GM12878 (cell line): ENCODE measurements around the gene LBHD1. TPM values are rescaled to one million over a fixed set of nuclear protein-coding genes. Genes with fewer than 3 reads are reported as not detected.

Experiments
- ATAC-seq: fragments of 200-7000 bp; cut with Tn5 transposase; 3 replicates; pipeline ENCODE4 v1.9.1; 2020; ENCODE audit warnings: mild to moderate bottlenecking, moderate library complexity
- BruUV-seq: library from RNA; stranded (reverse); fragments of 400-500 nt; replicated peaks from 2 replicates; lab custom pipeline; 2021; lab: Mats Ljungman, UMichigan
- CTCF ChIA-PET: fragments of 300-600 bp; sonication (Branson Sonifier 250); formaldehyde crosslinking; extraction: SDS; loops from one replicate; lab custom pipeline; 2021; ENCODE audit warnings: inconsistent platforms; lab: Yijun Ruan, JAX
- POLR2A ChIA-PET: fragments of 350-600 bp; formaldehyde crosslinking; extraction: SDS; loops from one replicate; lab custom pipeline; 2021; ENCODE audit warnings: inconsistent platforms; lab: Charles Lee
- RAD21 ChIA-PET: fragments of 300-600 bp; sonication (Branson Sonifier 250); formaldehyde crosslinking; loops from one replicate; lab custom pipeline; 2023; ENCODE audit warnings: antibody characterized with exemption; ENCODE audit not compliant: unreplicated experiment; lab: Charles Lee
- SMC1A ChIA-PET: fragments of 300-600 bp; sonication (Branson Sonifier 250); formaldehyde crosslinking; loops from one replicate; lab custom pipeline; 2023; ENCODE audit not compliant: unreplicated experiment, uncharacterized antibody; lab: Charles Lee
- DNase-seq: peaks from one replicate; pipeline ENCODE4 v3.0.0-alpha.2; 2011; ENCODE audit warnings: low read depth, low spot score
- FAIRE-seq: peaks from 3 replicates; lab custom pipeline; 2011; peaks lifted over from hg19 to GRCh38; lab: Jason Lieb, UNC
- H2AFZ ChIP-seq: 2 replicates; pipeline ENCODE4 v1.6.0; 2011; ENCODE audit warnings: low read depth, low read length, control low read depth; ENCODE audit not compliant: control insufficient read depth
- H3K27ac ChIP-seq: 2 replicates; pipeline ENCODE4 v1.5.1; 2011; ENCODE audit warnings: control low read depth; ENCODE audit not compliant: control insufficient read depth, insufficient read depth
- H3K27me3 ChIP-seq, 2 experiments: replicated peaks in 1 of 2; 2 replicates each; pipeline versions ENCODE4 v1.6.0 to v1.6.1; 2011; ENCODE audit warnings: low read length in 1 of 2; ENCODE audit not compliant: control insufficient read depth in 2 of 2, insufficient read depth in 2 of 2
- H3K36me3 ChIP-seq, 2 experiments: 2 replicates each; pipeline ENCODE4 v1.5.1; 2011; ENCODE audit warnings: low read length in 1 of 2; ENCODE audit not compliant: control insufficient read depth in 2 of 2, insufficient read depth in 2 of 2
- H3K4me1 ChIP-seq: 2 replicates; pipeline ENCODE4 v1.6.1; 2011; ENCODE audit warnings: mild to moderate bottlenecking, low read length, moderate library complexity, mixed read lengths; ENCODE audit not compliant: control insufficient read depth, insufficient read depth
- H3K4me2 ChIP-seq: 2 replicates; pipeline ENCODE4 v1.6.0; 2011; ENCODE audit warnings: control low read depth; ENCODE audit not compliant: control insufficient read depth, insufficient read depth
- H3K4me3 ChIP-seq: fragments of 200-600 bp; sonication (generic); 2 replicates; pipeline ENCODE4 v1.5.1; 2016
- H3K79me2 ChIP-seq: 2 replicates; pipeline ENCODE4 v1.6.0; 2011; ENCODE audit warnings: low read length; ENCODE audit not compliant: control insufficient read depth, insufficient read depth
- H3K9ac ChIP-seq: 2 replicates; pipeline ENCODE4 v1.8.0; 2011; ENCODE audit warnings: low read length, control low read depth, mixed read lengths; ENCODE audit not compliant: control insufficient read depth, insufficient read depth
- H3K9me3 ChIP-seq: replicated peaks from 3 replicates; pipeline ENCODE4 v1.5.1; 2011; ENCODE audit warnings: mild to moderate bottlenecking, low read length; ENCODE audit not compliant: control insufficient read depth, insufficient read depth
- H4K20me1 ChIP-seq: 2 replicates; pipeline ENCODE4 v1.6.0; 2011; ENCODE audit not compliant: control insufficient read depth, insufficient read depth
- DPF2 ChIP-seq: fragments of 450-650 bp; IDR thresholded peaks from 2 replicates; pipeline ENCODE4 v1.6.1; 2017; ENCODE audit warnings: mild to moderate bottlenecking
- EED ChIP-seq: sonication (generic); IDR thresholded peaks from 2 replicates; pipeline ENCODE4 v1.6.1; 2016; ENCODE audit warnings: antibody characterized with exemption, low read depth
- ETV6 ChIP-seq, 2 experiments: fragments of 450-650 bp in 1 of 2; IDR thresholded peaks in 1 of 2; conservative IDR thresholded peaks in 1 of 2; 2 replicates each; pipeline ENCODE4 v1.6.1; 2014; ENCODE audit warnings: antibody characterized with exemption in 1 of 2, borderline replicate concordance in 1 of 2, low read depth in 1 of 2, mild to moderate bottlenecking in 1 of 2, moderate library complexity in 1 of 2
- FOXK2 ChIP-seq: fragments of 450-650 bp; IDR thresholded peaks from 2 replicates; pipeline ENCODE4 v1.6.1; 2017; ENCODE audit warnings: mild to moderate bottlenecking, moderate library complexity
- GATAD2B ChIP-seq: fragments of 450-650 bp; conservative IDR thresholded peaks from 2 replicates; pipeline ENCODE4 v1.6.1; 2017; ENCODE audit warnings: low read depth, mild to moderate bottlenecking, moderate library complexity
- HDAC6 ChIP-seq: fragments of 200-600 bp; sonication (generic); IDR thresholded peaks from one replicate; pipeline ENCODE4 v1.8.0; 2017; ENCODE audit warnings: antibody characterized with exemption; ENCODE audit not compliant: unreplicated experiment
- IKZF1 ChIP-seq: fragments of 450-650 bp; conservative IDR thresholded peaks from 2 replicates; pipeline ENCODE4 v1.6.1; 2017; ENCODE audit warnings: antibody characterized with exemption, mild to moderate bottlenecking
- PAX5 ChIP-seq: IDR thresholded peaks from 2 replicates; pipeline ENCODE4 v1.6.1; 2011; ENCODE audit warnings: low read depth, low read length, borderline replicate concordance
- PAX8 ChIP-seq: fragments of 450-650 bp; IDR thresholded peaks from 2 replicates; pipeline ENCODE4 v1.6.1; 2017; ENCODE audit warnings: mild to moderate bottlenecking, moderate library complexity
- PML ChIP-seq: IDR thresholded peaks from 2 replicates; pipeline ENCODE4 v1.6.1; 2012; ENCODE audit warnings: low read length, inconsistent platforms
- SMAD5 ChIP-seq: IDR thresholded peaks from 2 replicates; pipeline ENCODE4 v1.6.1; 2016; ENCODE audit warnings: antibody characterized with exemption, low read depth
- SUZ12 ChIP-seq: fragments of 200-600 bp; sonication (generic); IDR thresholded peaks from one replicate; pipeline ENCODE4 v1.6.1; 2018; ENCODE audit warnings: antibody characterized with exemption, mild to moderate bottlenecking; ENCODE audit not compliant: unreplicated experiment
- TAF1 ChIP-seq: IDR thresholded peaks from 2 replicates; pipeline ENCODE4 v1.6.1; 2011; ENCODE audit warnings: mild to moderate bottlenecking, low read depth, low read length, borderline replicate concordance
- YBX1 ChIP-seq: fragments of 450-650 bp; IDR thresholded peaks from 2 replicates; pipeline ENCODE4 v1.6.1; 2016; ENCODE audit warnings: antibody characterized with exemption
- ZNF274 ChIP-seq: IDR thresholded peaks from one replicate; pipeline ENCODE4 v1.8.0; 2011; ENCODE audit not compliant: insufficient read length, insufficient read depth
- WGBS: methylation state at CpG from one replicate; pipeline ENCODE4 v1.1.6; 2016; ENCODE audit warnings: low lambda C conversion rate; ENCODE audit not compliant: insufficient replicate concordance, insufficient coverage; ENCODE audit errors: missing lambda C conversion rate; 5-methylcytosine and 5-hydroxymethylcytosine counted together
- in situ Hi-C: fragments of 300-500 bp; cut with MboI; formaldehyde crosslinking; loops from 9 replicates; pipeline ENCODE4 v1.14.3; 2018; ENCODE audit warnings: mixed read lengths
- intact Hi-C: fragments of 100-400 bp; cut with micrococcal nuclease; formaldehyde crosslinking; loops from one replicate; pipeline ENCODE4 v1.14.2; 2022; ENCODE audit not compliant: unreplicated experiment
- polyA plus RNA-seq, 11 experiments: library from polyadenylated mRNA; depleted of rRNA in 4 of 11; unstranded in 6 of 11; stranded (reverse) in 5 of 11; fragments of >200 nt; fragmentation: Nextera tagmentation in 4 of 11; fragmentation: Illumina TruSeq in 1 of 11; extraction: Ambion mirVana in 4 of 11; extraction: Trizol in 1 of 11; gene quantifications; 1 replicate in 1 of 11; 2 replicates in 10 of 11; pipeline versions ENCODE4 v1.2.1 to v1.2.3, GENCODE V29; 2011 to 2016; ENCODE audit warnings: inconsistent platforms in 2 of 11, missing spikeins in 2 of 11, low read depth in 1 of 11
- total RNA-seq, 4 experiments: library from RNA; depleted of rRNA in 3 of 4; stranded (reverse); fragments of >200 nt in 3 of 4; fragmentation: Illumina TruSeq in 1 of 4; extraction: Trizol in 1 of 4; gene quantifications; 2 replicates each; pipeline versions ENCODE4 v1.2.1 to v1.2.3, GENCODE V29; 2013 to 2021
- TF ChIP-seq, protein P1 (sequence below): fragments of 450-650 bp; IDR thresholded peaks from 2 replicates; pipeline ENCODE4 v1.6.1; 2016; ENCODE audit warnings: mild to moderate bottlenecking
- TF ChIP-seq, protein P2 (sequence below): IDR thresholded peaks from 2 replicates; pipeline ENCODE4 v1.6.1; 2012; ENCODE audit warnings: low read depth, low read length, improper control_type of control experiment
- TF ChIP-seq, protein P3 (sequence below): fragments of 150-350 bp; IDR thresholded peaks from 2 replicates; pipeline ENCODE4 v1.6.1; 2014; ENCODE audit warnings: mild to moderate bottlenecking, low read depth, low read length
- TF ChIP-seq, protein P4 (sequence below): fragments of 450-650 bp; IDR thresholded peaks from 2 replicates; pipeline ENCODE4 v1.6.1; 2014; ENCODE audit warnings: mild to moderate bottlenecking

Gene LBHD1
- total and polyA plus RNA-seq, 10 of the 15 experiments (the other 5 are each of a cell fraction or from before 2014, with no cell fraction given) = 0.79 to 12.0 (median 7.6) TPM

DNA sequence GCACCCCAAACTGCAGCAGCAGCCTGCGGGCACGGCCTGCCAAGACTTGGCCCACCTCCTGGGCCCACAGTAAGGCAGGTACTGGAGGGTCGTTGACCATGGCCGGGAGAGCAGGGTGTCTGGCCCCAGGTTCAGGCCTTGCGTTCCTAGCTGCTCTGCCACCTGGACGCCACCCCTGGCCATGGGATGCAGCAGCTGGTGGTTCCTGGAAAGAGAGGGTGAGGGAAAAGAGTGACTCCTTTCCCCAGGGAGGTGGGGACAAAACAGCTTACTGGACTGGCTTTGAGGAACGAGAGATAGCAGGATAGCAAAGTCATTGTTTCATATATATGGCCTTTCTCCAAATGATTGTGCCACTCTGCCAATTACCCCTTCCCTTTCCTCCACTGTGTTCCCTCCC lies 33.3 kb upstream of the LBHD1 start:
- Histone ChIP-seq H3K9ac (peak overlapping the region; percentile 40), H3K4me2 (peak overlapping the region; percentile 78), H3K27me3 (no peaks in the 10 kb centered on the region), H3K4me3 (peak overlapping the region; percentile 79), H3K79me2 (no peaks in the 10 kb centered on the region), H3K4me1 (peaks cover 29% of the 10 kb centered on the region), H2AFZ (peak overlapping the region; percentile 76), H3K27ac (peak overlapping the region; percentile 51; the same call in 1 of the 2 replicates), H4K20me1 (no peaks in the 10 kb centered on the region), H3K36me3 (peaks cover 3 to 9% of the 10 kb centered on the region in 2 experiments; a peak in 2 of 4 replicates), H3K9me3 (no peaks in the 10 kb centered on the region)
- no TSS peak for BruUV-seq
- TF ChIP-seq IKZF1 (no peak), PML (no peak), PAX8 (no peak), FOXK2 (no peak), PAX5 (no peak), ETV6 (conservative IDR thresholded peaks at IDR 0.05 in 1 of 2, IDR thresholded peaks at IDR 0.05 in 1 of 2; ENCODE audit: borderline replicate concordance in 1 of 2, low read depth in 1 of 2) (no peak), SUZ12 (no peak), GATAD2B (no peak), TAF1 (no peak), HDAC6 (no peak), SMAD5 (no peak), ZNF274 (no peak), DPF2 (no peak), EED (no peak), YBX1 (no peak)
- TF ChIP-seq, protein P1, sequence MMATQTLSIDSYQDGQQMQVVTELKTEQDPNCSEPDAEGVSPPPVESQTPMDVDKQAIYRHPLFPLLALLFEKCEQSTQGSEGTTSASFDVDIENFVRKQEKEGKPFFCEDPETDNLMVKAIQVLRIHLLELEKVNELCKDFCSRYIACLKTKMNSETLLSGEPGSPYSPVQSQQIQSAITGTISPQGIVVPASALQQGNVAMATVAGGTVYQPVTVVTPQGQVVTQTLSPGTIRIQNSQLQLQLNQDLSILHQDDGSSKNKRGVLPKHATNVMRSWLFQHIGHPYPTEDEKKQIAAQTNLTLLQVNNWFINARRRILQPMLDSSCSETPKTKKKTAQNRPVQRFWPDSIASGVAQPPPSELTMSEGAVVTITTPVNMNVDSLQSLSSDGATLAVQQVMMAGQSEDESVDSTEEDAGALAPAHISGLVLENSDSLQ = no peak
- TF ChIP-seq, protein P2, sequence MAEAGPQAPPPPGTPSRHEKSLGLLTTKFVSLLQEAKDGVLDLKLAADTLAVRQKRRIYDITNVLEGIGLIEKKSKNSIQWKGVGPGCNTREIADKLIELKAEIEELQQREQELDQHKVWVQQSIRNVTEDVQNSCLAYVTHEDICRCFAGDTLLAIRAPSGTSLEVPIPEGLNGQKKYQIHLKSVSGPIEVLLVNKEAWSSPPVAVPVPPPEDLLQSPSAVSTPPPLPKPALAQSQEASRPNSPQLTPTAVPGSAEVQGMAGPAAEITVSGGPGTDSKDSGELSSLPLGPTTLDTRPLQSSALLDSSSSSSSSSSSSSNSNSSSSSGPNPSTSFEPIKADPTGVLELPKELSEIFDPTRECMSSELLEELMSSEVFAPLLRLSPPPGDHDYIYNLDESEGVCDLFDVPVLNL = no peak
- TF ChIP-seq, protein P3, sequence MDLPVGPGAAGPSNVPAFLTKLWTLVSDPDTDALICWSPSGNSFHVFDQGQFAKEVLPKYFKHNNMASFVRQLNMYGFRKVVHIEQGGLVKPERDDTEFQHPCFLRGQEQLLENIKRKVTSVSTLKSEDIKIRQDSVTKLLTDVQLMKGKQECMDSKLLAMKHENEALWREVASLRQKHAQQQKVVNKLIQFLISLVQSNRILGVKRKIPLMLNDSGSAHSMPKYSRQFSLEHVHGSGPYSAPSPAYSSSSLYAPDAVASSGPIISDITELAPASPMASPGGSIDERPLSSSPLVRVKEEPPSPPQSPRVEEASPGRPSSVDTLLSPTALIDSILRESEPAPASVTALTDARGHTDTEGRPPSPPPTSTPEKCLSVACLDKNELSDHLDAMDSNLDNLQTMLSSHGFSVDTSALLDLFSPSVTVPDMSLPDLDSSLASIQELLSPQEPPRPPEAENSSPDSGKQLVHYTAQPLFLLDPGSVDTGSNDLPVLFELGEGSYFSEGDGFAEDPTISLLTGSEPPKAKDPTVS = no peak
- TF ChIP-seq, protein P4, sequence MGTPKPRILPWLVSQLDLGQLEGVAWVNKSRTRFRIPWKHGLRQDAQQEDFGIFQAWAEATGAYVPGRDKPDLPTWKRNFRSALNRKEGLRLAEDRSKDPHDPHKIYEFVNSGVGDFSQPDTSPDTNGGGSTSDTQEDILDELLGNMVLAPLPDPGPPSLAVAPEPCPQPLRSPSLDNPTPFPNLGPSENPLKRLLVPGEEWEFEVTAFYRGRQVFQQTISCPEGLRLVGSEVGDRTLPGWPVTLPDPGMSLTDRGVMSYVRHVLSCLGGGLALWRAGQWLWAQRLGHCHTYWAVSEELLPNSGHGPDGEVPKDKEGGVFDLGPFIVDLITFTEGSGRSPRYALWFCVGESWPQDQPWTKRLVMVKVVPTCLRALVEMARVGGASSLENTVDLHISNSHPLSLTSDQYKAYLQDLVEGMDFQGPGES = no peak
- no peak for ATAC-seq
- SMC1A ChIA-PET = interaction anchor here (1.0 to 2.5 kb wide), 6 partner anchors 23 to 163 kb away, joined by 3 to 9 read pairs (median 5); partner anchors contain the start of genes C11orf98, CSKMT, HNRNPUL2 and TTC9C
- no peak for FAIRE-seq
- WGBS = 54% methylated on average over 7 of the region's 7 CpGs
- intact Hi-C loops = loop anchor here (5.0 kb wide), 1 partner anchor 103 kb away; the partner anchor contains the start of gene MTA2
- CTCF ChIA-PET = interaction anchor here (0.8 to 5.0 kb wide), 6 partner anchors 11 to 156 kb away, joined by 3 to 21 read pairs (median 3); partner anchors contain the start of gene TTC9C
- POLR2A ChIA-PET = interaction anchor here (0.6 to 7.6 kb wide), 11 partner anchors 13 to 177 kb away, joined by 3 to 79 read pairs (median 5); partner anchors contain the start of genes B3GAT3, C11orf98, CSKMT and EEF1G
- no peak for DNase-seq
- RAD21 ChIA-PET = interaction anchor here (0.8 to 2.3 kb wide), 9 partner anchors 38 to 281 kb away, joined by 3 to 6 read pairs (median 3); partner anchors contain the start of genes C11orf98, CSKMT, EML3 and TAF6L
- in situ Hi-C loops = no loop called here
